Tibial nerve (tissue), 4 donors: ENCODE data around the gene LOXHD1. TPM values are rescaled to one million over a fixed set of nuclear protein-coding genes. Genes with fewer than 3 reads are reported as not detected.

Experiments
- DNase-seq, 2 donors: peaks; one replicate each; pipeline ENCODE4 v3.0.0-alpha.2; 2019; ENCODE audit warnings: low spot score in 2 of 2
- H3K27ac ChIP-seq, 4 donors: fragments of 200-600 bp; sonication (generic) in 3 of 4; one replicate each; pipeline ENCODE4 v1.5.1; 2017 to 2019; ENCODE audit warnings: mild to moderate bottlenecking in 1 of 4
- H3K27me3 ChIP-seq, 2 donors: fragments of 200-600 bp; sonication (generic) in 1 of 2; one replicate each; pipeline versions ENCODE4 v1.5.1 to v1.6.0; 2017 to 2019
- H3K36me3 ChIP-seq, 3 donors: fragments of 200-600 bp; sonication (generic); one replicate each; pipeline ENCODE4 v1.5.1; 2018 to 2019
- H3K4me1 ChIP-seq, 4 donors: fragments of 200-600 bp; sonication (generic) in 3 of 4; one replicate each; pipeline ENCODE4 v1.5.1; 2017 to 2019
- H3K4me3 ChIP-seq, 4 donors: fragments of 200-600 bp; sonication (generic) in 3 of 4; one replicate each; pipeline ENCODE4 v1.5.1; 2017 to 2019; ENCODE audit warnings: mild to moderate bottlenecking in 1 of 4, moderate library complexity in 1 of 4
- H3K9me3 ChIP-seq, 4 donors: fragments of 200-600 bp; sonication (generic) in 3 of 4; one replicate each; pipeline ENCODE4 v1.5.1; 2017 to 2019
- CTCF ChIP-seq, 5 experiments: fragments of 200-600 bp in 3 of 5; fragments of 450-650 bp in 2 of 5; sonication (generic) in 3 of 5; IDR thresholded peaks; one replicate each; pipeline ENCODE4 v1.5.1; 2016 to 2019; ENCODE audit warnings: antibody characterized with exemption in 5 of 5, mild to moderate bottlenecking in 3 of 5, moderate library complexity in 2 of 5
- EP300 ChIP-seq, 2 donors: sonication (generic); formaldehyde crosslinking; IDR thresholded peaks; one replicate each; pipeline ENCODE4 v1.6.1; 2017; ENCODE audit warnings: antibody characterized with exemption in 2 of 2, mild to moderate bottlenecking in 1 of 2
- POLR2A ChIP-seq, 2 donors: fragments of 450-650 bp; IDR thresholded peaks; one replicate each; pipeline ENCODE4 v1.6.1; 2017; ENCODE audit warnings: antibody characterized with exemption in 2 of 2, mild to moderate bottlenecking in 2 of 2, moderate library complexity in 2 of 2
- WGBS, 2 donors: methylation state at CpG; one replicate each; pipeline ENCODE4 v1.1.5; 2018; 5-methylcytosine and 5-hydroxymethylcytosine counted together
- total RNA-seq, 4 donors: library from RNA; depleted of rRNA; stranded (reverse); fragments of >200 nt; gene quantifications; one replicate each; pipeline ENCODE4 v1.1.0, GENCODE V29; 2016

The LOXHD1 gene
- total RNA-seq, 4 donors from 2014 or later: under 0.01 to 0.44 (median 0.21) TPM; not detected in 1

- Histone ChIP-seq H3K27me3 (no peaks in the 10 kb centered on the region), H3K4me3 (no peak overlapping the region), H3K36me3 (no peaks in the 10 kb centered on the region), H3K27ac (no peak overlapping the region), H3K9me3 (no peaks in the 10 kb centered on the region), H3K4me1 (no peaks in the 10 kb centered on the region)
- TF ChIP-seq POLR2A (IDR thresholded peaks at IDR 0.05): no peak
- no peak for TF ChIP-seq EP300 (IDR thresholded peaks at IDR 0.05)
- no peak for TF ChIP-seq CTCF (IDR thresholded peaks at IDR 0.05)
- no peak for DNase-seq
- 62 to 68% methylated on average over 7 of the region's 7 CpGs for WGBS, 2 donors
These were observed 65.1 kb downstream of the LOXHD1 start for GRCh38 chr18:46591783-46592391.

GRCh38 chr18:46590103-46590502 lies 66.9 kb downstream of the LOXHD1 start:
- Histone ChIP-seq H3K27ac (no peak overlapping the region), H3K9me3 (no peaks in the 10 kb centered on the region), H3K4me3 (no peak overlapping the region), H3K4me1 (no peaks in the 10 kb centered on the region), H3K27me3 (no peaks in the 10 kb centered on the region), H3K36me3 (no peaks in the 10 kb centered on the region)
- DNase-seq: no peak
- WGBS, 2 donors: 45 to 50% methylated on average over 7 of the region's 7 CpGs
- TF ChIP-seq POLR2A (IDR thresholded peaks at IDR 0.05) (no peak), EP300 (IDR thresholded peaks at IDR 0.05) (no peak), CTCF (IDR thresholded peaks at IDR 0.05) (no peak)

- H3K4me3 ChIP-seq: no peak overlapping the region
- H3K4me1 ChIP-seq: no peaks in the 10 kb centered on the region
- no peak overlapping the region for H3K27ac ChIP-seq
- H3K9me3 ChIP-seq: no peaks in the 10 kb centered on the region
- TF ChIP-seq CTCF (IDR thresholded peaks at IDR 0.05) (no peak), POLR2A (IDR thresholded peaks at IDR 0.05) (no peak), EP300 (IDR thresholded peaks at IDR 0.05) (no peak)
- DNase-seq: no peak
- no peaks in the 10 kb centered on the region for H3K27me3 ChIP-seq
- 54 to 55% methylated on average over 8 of the region's 8 CpGs for WGBS, 2 donors
- H3K36me3 ChIP-seq: no peaks in the 10 kb centered on the region
These were observed 67.9 kb downstream of the LOXHD1 start for GRCh38 chr18:46588971-46589660.

GRCh38 chr18:46587600-46587999 lies 69.4 kb downstream of the LOXHD1 start:
- DNase-seq: no peak
- H3K9me3 ChIP-seq: peaks cover 0 to 3% (median 0%) of the 10 kb centered on the region in 4 donors
- no peak overlapping the region for H3K27ac ChIP-seq
- no peaks in the 10 kb centered on the region for H3K36me3 ChIP-seq
- H3K4me3 ChIP-seq: no peak overlapping the region
- H3K27me3 ChIP-seq: no peaks in the 10 kb centered on the region
- TF ChIP-seq CTCF (IDR thresholded peaks at IDR 0.05): no peak
- TF ChIP-seq EP300 (IDR thresholded peaks at IDR 0.05): no peak
- TF ChIP-seq POLR2A (IDR thresholded peaks at IDR 0.05): no peak
- WGBS, 2 donors: 75 to 83% methylated on average over 3 of the region's 3 CpGs
- no peaks in the 10 kb centered on the region for H3K4me1 ChIP-seq

- TF ChIP-seq EP300 (IDR thresholded peaks at IDR 0.05): no peak
- TF ChIP-seq CTCF (IDR thresholded peaks at IDR 0.05): no peak
- no peak for TF ChIP-seq POLR2A (IDR thresholded peaks at IDR 0.05)
- Histone ChIP-seq H3K9me3 (peaks cover 0 to 24% (median 1%) of the 10 kb centered on the region in 4 donors), H3K36me3 (no peaks in the 10 kb centered on the region), H3K4me3 (no peak overlapping the region), H3K27ac (no peak overlapping the region), H3K27me3 (no peaks in the 10 kb centered on the region), H3K4me1 (no peaks in the 10 kb centered on the region)
- DNase-seq: no peak
- 84 to 92% methylated on average over 3 of the region's 3 CpGs for WGBS, 2 donors
These were observed 73.3 kb downstream of the LOXHD1 start for GRCh38 chr18:46583711-46584110.
